Mammary epithelial cell (primary cell): ENCODE measurements around the gene LBH.

Source experiments
- EZH2 ChIP-seq: IDR thresholded peaks from 2 replicates; pipeline ENCODE4 v1.6.1; 2012; ENCODE audit warnings: low read length, inconsistent platforms, borderline replicate concordance
- TF ChIP-seq, protein P1 (sequence below), 2 donors: IDR thresholded peaks in 1 of 2; conservative IDR thresholded peaks in 1 of 2; 2 replicates each; pipeline ENCODE4 v1.5.1; 2011 to 2012; ENCODE audit warnings: inconsistent platforms in 2 of 2, low read length in 2 of 2, mild to moderate bottlenecking in 2 of 2, control low read depth in 1 of 2, low read depth in 1 of 2; ENCODE audit not compliant: insufficient read depth in 1 of 2; ENCODE audit errors: extremely low read depth in 1 of 2

DNA sequence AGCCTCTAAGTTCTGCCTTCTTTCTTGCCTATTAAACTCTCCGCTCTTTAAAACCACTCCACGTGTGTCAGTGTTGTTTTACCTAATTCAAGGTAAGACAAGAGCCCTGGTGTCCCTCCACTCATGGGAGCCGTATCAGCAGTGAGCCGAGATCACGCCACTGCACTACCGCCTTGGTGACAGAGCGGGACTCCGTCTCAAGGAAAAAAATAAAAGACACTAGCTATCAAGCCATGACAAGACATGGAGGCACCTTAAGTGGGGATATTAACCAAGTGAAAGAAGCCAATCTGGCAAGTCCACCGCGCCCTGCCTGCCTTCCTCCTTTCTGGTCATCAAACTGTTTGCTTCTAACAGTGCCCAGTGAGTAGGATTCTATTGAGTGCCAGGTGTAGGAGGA lies 40.2 kb upstream of the LBH start:
- TF ChIP-seq, protein P1, sequence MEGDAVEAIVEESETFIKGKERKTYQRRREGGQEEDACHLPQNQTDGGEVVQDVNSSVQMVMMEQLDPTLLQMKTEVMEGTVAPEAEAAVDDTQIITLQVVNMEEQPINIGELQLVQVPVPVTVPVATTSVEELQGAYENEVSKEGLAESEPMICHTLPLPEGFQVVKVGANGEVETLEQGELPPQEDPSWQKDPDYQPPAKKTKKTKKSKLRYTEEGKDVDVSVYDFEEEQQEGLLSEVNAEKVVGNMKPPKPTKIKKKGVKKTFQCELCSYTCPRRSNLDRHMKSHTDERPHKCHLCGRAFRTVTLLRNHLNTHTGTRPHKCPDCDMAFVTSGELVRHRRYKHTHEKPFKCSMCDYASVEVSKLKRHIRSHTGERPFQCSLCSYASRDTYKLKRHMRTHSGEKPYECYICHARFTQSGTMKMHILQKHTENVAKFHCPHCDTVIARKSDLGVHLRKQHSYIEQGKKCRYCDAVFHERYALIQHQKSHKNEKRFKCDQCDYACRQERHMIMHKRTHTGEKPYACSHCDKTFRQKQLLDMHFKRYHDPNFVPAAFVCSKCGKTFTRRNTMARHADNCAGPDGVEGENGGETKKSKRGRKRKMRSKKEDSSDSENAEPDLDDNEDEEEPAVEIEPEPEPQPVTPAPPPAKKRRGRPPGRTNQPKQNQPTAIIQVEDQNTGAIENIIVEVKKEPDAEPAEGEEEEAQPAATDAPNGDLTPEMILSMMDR (conservative IDR thresholded peaks at IDR 0.05 in 1 of 2, IDR thresholded peaks at IDR 0.05 in 1 of 2; ENCODE audit: extremely low read depth in 1 of 2, insufficient read depth in 1 of 2, low read depth in 1 of 2, low read length in 2 of 2): no peak
- TF ChIP-seq EZH2: no peak
